ENCODE data around the gene PNRC2. TPM values are rescaled to one million over a fixed set of nuclear protein-coding genes. Genes with fewer than 3 reads are reported as not detected.

PNRC2 gene
- polyA plus RNA-seq, 1 donor (not counting 4 experiments of a cell fraction or from before 2014, with no cell fraction given), result 87.1 TPM

- Histone ChIP-seq H4K20me1 (ENCODE audit: control insufficient read depth, extremely low read depth, insufficient read depth, low read length) (no peaks in the 10 kb centered on the region), H3K79me2 (ENCODE audit: control insufficient read depth, insufficient read depth, low read length) (no peaks in the 10 kb centered on the region), H3K9me3 (ENCODE audit: control insufficient read depth, low read depth, low read length) (no peaks in the 10 kb centered on the region), H3K27ac (ENCODE audit: control insufficient read depth, insufficient read depth, low read length) (no peak overlapping the region), H3K4me3 (ENCODE audit: control insufficient read depth in 2 of 3, extremely low read depth in 1 of 3, insufficient read depth in 2 of 3, low read depth in 1 of 3, low read length in 3 of 3) (no peak overlapping the region), H3K9ac (ENCODE audit: control insufficient read depth, extremely low read depth, insufficient read depth, low read length) (no peak overlapping the region), H2AFZ (ENCODE audit: control insufficient read depth, low read length) (no peak overlapping the region), H3K36me3 (ENCODE audit: control insufficient read depth in 2 of 2, extremely low read depth in 1 of 2, insufficient read depth in 2 of 2, low read length in 2 of 2) (no peaks in the 10 kb centered on the region), H3K4me1 (ENCODE audit: control insufficient read depth, extremely low read depth, insufficient read depth, low read length) (peaks cover 3% of the 10 kb centered on the region), H3K4me2 (ENCODE audit: control insufficient read depth, extremely low read depth, insufficient read depth, low read depth, low read length) (no peak overlapping the region), H3K27me3 (ENCODE audit: control insufficient read depth, extremely low read depth, insufficient read depth, low read length) (peaks cover 8% of the 10 kb centered on the region), H3K9me1 (ENCODE audit: control insufficient read depth, extremely low read depth, insufficient read depth, low read length) (no peaks in the 10 kb centered on the region)
- dilution Hi-C loops (cut with MboI; ENCODE audit: extremely low pct_ligation_motif_present, low sequenced_read_pairs), result no loop called here
- DNase-seq (ENCODE audit: low read depth, low spot score), result no peak
- no peak for FAIRE-seq
- TF ChIP-seq EZH2 (IDR thresholded peaks at IDR 0.05; ENCODE audit: low read length) (no peak), CTCF (optimal IDR thresholded peaks at IDR 0.05 in 1 of 3, IDR thresholded peaks at IDR 0.05 in 1 of 3, conservative IDR thresholded peaks at IDR 0.05 in 1 of 3; ENCODE audit: extremely low read depth in 1 of 3, insufficient read depth in 2 of 3, low read length in 3 of 3) (no peak)
Observed at GRCh38 chr1:23930270-23930669, 29.4 kb upstream of the PNRC2 start.

- Histone ChIP-seq H3K9me1 (ENCODE audit: control insufficient read depth, extremely low read depth, insufficient read depth, low read length) (no peaks in the 10 kb centered on the region), H4K20me1 (ENCODE audit: control insufficient read depth, extremely low read depth, insufficient read depth, low read length) (no peaks in the 10 kb centered on the region), H3K27ac (ENCODE audit: control insufficient read depth, insufficient read depth, low read length) (peak overlapping the region; percentile 21), H3K27me3 (ENCODE audit: control insufficient read depth, extremely low read depth, insufficient read depth, low read length) (peaks cover 8% of the 10 kb centered on the region), H3K4me3 (ENCODE audit: control insufficient read depth in 2 of 3, extremely low read depth in 1 of 3, insufficient read depth in 2 of 3, low read depth in 1 of 3, low read length in 3 of 3) (peak overlapping the region in 1 of 3 experiments; percentile 26), H3K9ac (ENCODE audit: control insufficient read depth, extremely low read depth, insufficient read depth, low read length) (no peak overlapping the region), H3K9me3 (ENCODE audit: control insufficient read depth, low read depth, low read length) (no peaks in the 10 kb centered on the region), H3K4me2 (ENCODE audit: control insufficient read depth, extremely low read depth, insufficient read depth, low read depth, low read length) (peak overlapping the region; percentile 71), H2AFZ (ENCODE audit: control insufficient read depth, low read length) (peak overlapping the region; percentile 4), H3K4me1 (ENCODE audit: control insufficient read depth, extremely low read depth, insufficient read depth, low read length) (peaks cover 3% of the 10 kb centered on the region), H3K79me2 (ENCODE audit: control insufficient read depth, insufficient read depth, low read length) (no peaks in the 10 kb centered on the region), H3K36me3 (ENCODE audit: control insufficient read depth in 2 of 2, extremely low read depth in 1 of 2, insufficient read depth in 2 of 2, low read length in 2 of 2) (no peaks in the 10 kb centered on the region)
- FAIRE-seq, result no peak
- TF ChIP-seq EZH2 (IDR thresholded peaks at IDR 0.05; ENCODE audit: low read length) (no peak), CTCF (optimal IDR thresholded peaks at IDR 0.05 in 1 of 3, IDR thresholded peaks at IDR 0.05 in 1 of 3, conservative IDR thresholded peaks at IDR 0.05 in 1 of 3; ENCODE audit: extremely low read depth in 1 of 3, insufficient read depth in 2 of 3, low read length in 3 of 3) (no peak)
- dilution Hi-C loops (cut with MboI; ENCODE audit: extremely low pct_ligation_motif_present, low sequenced_read_pairs), result no loop called here
- no peak for DNase-seq (ENCODE audit: low read depth, low spot score)
Observed at GRCh38 chr1:23930861-23931490, 28.7 kb upstream of the PNRC2 start.

All from keratinocyte (primary cell).